CD8-positive, alpha-beta memory T cell (primary cell): ENCODE results near the gene ASCC1. TPM values are rescaled to one million over a fixed set of nuclear protein-coding genes. Genes with fewer than 3 reads are reported as not detected.
"Not testable (repeated sequence)": the region's sequence is repeated elsewhere in the genome, so short reads cannot be mapped to it uniquely, and the experiment has no call there.

Experiments used
- CTCF ChIA-PET: fragments of 350-600 bp; sonication (Branson Sonifier 250); formaldehyde crosslinking; loops from one replicate; lab custom pipeline; 2021; ENCODE audit warnings: antibody characterized with exemption; lab: Charles Lee
- POLR2A ChIA-PET: fragments of 350-600 bp; sonication (Branson Sonifier 250); formaldehyde crosslinking; loops from one replicate; lab custom pipeline; 2021; ENCODE audit warnings: antibody characterized with exemption; lab: Charles Lee
- DNase-seq, 5 donors: peaks; one replicate each; pipeline versions ENCODE4 v3.0.0 to v3.0.0-alpha.2; 2020 to 2022; ENCODE audit warnings: mixed read lengths in 1 of 5
- H3K27ac ChIP-seq: one replicate; pipeline ENCODE4 v1.7.0; 2013; ENCODE audit warnings: low read depth, mild to moderate bottlenecking, low read length, moderate library complexity
- H3K27me3 ChIP-seq: 2 replicates; pipeline ENCODE4 v1.7.0; 2013; ENCODE audit warnings: low read length, mild to moderate bottlenecking; ENCODE audit not compliant: insufficient read depth, poor library complexity, severe bottlenecking
- H3K36me3 ChIP-seq: 2 replicates; pipeline ENCODE4 v1.7.0; 2013; ENCODE audit warnings: mild to moderate bottlenecking, low read length, moderate library complexity; ENCODE audit not compliant: insufficient read depth
- H3K4me1 ChIP-seq: 2 replicates; pipeline ENCODE4 v1.7.0; 2013; ENCODE audit warnings: mild to moderate bottlenecking, low read length, moderate library complexity; ENCODE audit not compliant: insufficient read depth
- H3K4me3 ChIP-seq: 2 replicates; pipeline ENCODE4 v1.7.0; 2013; ENCODE audit warnings: mild to moderate bottlenecking, low read length
- H3K9me3 ChIP-seq: 2 replicates; pipeline ENCODE4 v1.7.0; 2013; ENCODE audit warnings: mild to moderate bottlenecking, low read length
- H3K27ac Mint-ChIP-seq, 8 donors: one replicate each; pipeline ENCODE4 v1.8.0; 2020 to 2021; ENCODE audit warnings: mixed read lengths in 8 of 8, mild to moderate bottlenecking in 6 of 8, inconsistent platforms in 3 of 8, moderate library complexity in 3 of 8
- H3K27me3 Mint-ChIP-seq, 2 donors: one replicate each; pipeline ENCODE4 v1.8.0; 2020 to 2021; ENCODE audit warnings: mixed read lengths in 2 of 2, mild to moderate bottlenecking in 1 of 2, moderate library complexity in 1 of 2
- H3K36me3 Mint-ChIP-seq, 3 donors: one replicate each; pipeline ENCODE4 v1.8.0; 2020 to 2021; ENCODE audit warnings: mixed read lengths in 3 of 3, inconsistent platforms in 1 of 3, mild to moderate bottlenecking in 1 of 3
- H3K4me1 Mint-ChIP-seq, 3 donors: one replicate each; pipeline ENCODE4 v1.8.0; 2020 to 2021; ENCODE audit warnings: mixed read lengths in 3 of 3, inconsistent platforms in 1 of 3, mild to moderate bottlenecking in 1 of 3
- H3K4me3 Mint-ChIP-seq, 7 donors: one replicate each; pipeline ENCODE4 v1.8.0; 2020 to 2021; ENCODE audit warnings: mixed read lengths in 7 of 7, mild to moderate bottlenecking in 6 of 7, moderate library complexity in 4 of 7, inconsistent platforms in 2 of 7
- H3K9me3 Mint-ChIP-seq, 5 donors: one replicate each; pipeline ENCODE4 v1.8.0; 2020 to 2022; ENCODE audit warnings: mixed read lengths in 5 of 5, mild to moderate bottlenecking in 3 of 5, moderate library complexity in 2 of 5, inconsistent platforms in 1 of 5
- polyA plus RNA-seq: library from polyadenylated mRNA; unstranded; fragments of 300-500 nt; fragmentation: Illumina TruSeq; gene quantifications from one replicate; pipeline ENCODE4 v1.2.3, GENCODE V29; 2021
- total RNA-seq, 2 experiments: library from RNA; stranded (reverse); gene quantifications; one replicate each; pipeline ENCODE4 v1.2.3, GENCODE V29; 2021

The ASCC1 gene
- total and polyA plus RNA-seq, 3 experiments from 2014 or later = 19.1 to 43.2 (median 36.3) TPM

DNA sequence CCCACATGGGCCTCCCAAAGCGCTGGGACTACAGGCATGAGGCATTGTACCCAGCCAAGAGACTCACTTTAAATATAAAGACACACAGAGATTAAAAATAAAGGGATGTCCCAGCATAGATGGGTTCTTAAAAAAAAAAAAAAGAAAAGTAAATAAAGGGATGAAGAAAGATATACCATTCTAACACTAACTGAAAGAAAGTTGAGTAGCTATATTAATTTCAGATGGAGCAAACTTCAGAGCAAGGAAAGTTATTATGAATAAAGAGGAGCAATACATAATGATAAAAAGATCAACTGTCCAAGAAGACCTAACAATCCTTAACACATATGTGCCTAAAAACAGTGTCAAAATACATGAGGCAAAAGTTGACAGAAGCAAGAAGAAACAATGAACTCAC is 94.7 kb downstream of the ASCC1 start:
- peaks cover 15 to 24% (median 15%) of the 10 kb centered on the region in 3 donors for H3K4me1 Mint-ChIP-seq
- Histone ChIP-seq H3K36me3 (no peaks in the 10 kb centered on the region), H3K4me1 (peaks cover 12% of the 10 kb centered on the region), H3K4me3 (no peak overlapping the region), H3K27ac (no peak overlapping the region), H3K9me3 (peaks cover 2% of the 10 kb centered on the region), H3K27me3 (no peaks in the 10 kb centered on the region)
- DNase-seq = no peak
- no peaks in the 10 kb centered on the region for H3K9me3 Mint-ChIP-seq
- no peak overlapping the region for H3K4me3 Mint-ChIP-seq
- CTCF ChIA-PET = interaction anchor here (0.8 to 0.9 kb wide), 2 partner anchors 55 to 216 kb away, joined by 3 read pairs; no protein-coding TSS in a partner anchor
- H3K27ac Mint-ChIP-seq = peak overlapping the region in 2 of 8 donors; percentile 38 to 70
- no peaks in the 10 kb centered on the region for H3K27me3 Mint-ChIP-seq
- POLR2A ChIA-PET = no interaction called here
- peaks cover 3 to 19% (median 14%) of the 10 kb centered on the region in 3 donors for H3K36me3 Mint-ChIP-seq

DNA sequence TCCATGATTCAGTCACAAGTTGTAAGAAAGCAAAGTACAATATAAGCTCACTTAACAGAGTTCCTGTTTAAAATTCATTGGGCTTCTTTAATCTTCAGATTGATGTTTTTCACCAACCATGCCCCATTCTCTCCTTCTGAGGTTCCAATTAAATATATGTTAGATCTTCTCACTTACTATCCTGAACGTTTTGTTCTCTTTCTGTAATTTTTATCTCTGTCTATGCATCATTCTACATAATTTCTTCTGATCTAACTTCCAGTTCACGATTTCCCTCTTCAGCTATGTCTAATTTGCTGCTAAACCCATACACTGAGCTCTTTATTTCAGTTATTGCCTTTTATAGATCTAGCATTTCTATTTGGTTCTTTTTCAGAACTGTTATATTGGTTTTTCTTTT is 99.7 kb downstream of the ASCC1 start:
- H3K4me3 ChIP-seq = no peak overlapping the region
- peaks cover 4% of the 10 kb centered on the region for H3K9me3 ChIP-seq
- ChIA-PET CTCF (interaction anchor here (1.3 kb wide), 1 partner anchor 68 kb away, joined by 4 read pairs; no protein-coding TSS in a partner anchor), POLR2A (no interaction called here)
- no peaks in the 10 kb centered on the region for H3K27me3 Mint-ChIP-seq
- H3K36me3 Mint-ChIP-seq = peaks cover 14 to 23% (median 16%) of the 10 kb centered on the region in 3 donors
- H3K4me1 ChIP-seq = peaks cover under 1% of the 10 kb centered on the region
- no peak for DNase-seq
- no peak overlapping the region for H3K4me3 Mint-ChIP-seq
- H3K27ac ChIP-seq = no peak overlapping the region
- H3K9me3 Mint-ChIP-seq = peaks cover 0 to 3% (median 0%) of the 10 kb centered on the region in 5 donors
- H3K4me1 Mint-ChIP-seq = peaks cover 11 to 15% (median 14%) of the 10 kb centered on the region in 3 donors
- no peaks in the 10 kb centered on the region for H3K36me3 ChIP-seq
- no peak overlapping the region for H3K27ac Mint-ChIP-seq
- H3K27me3 ChIP-seq = no peaks in the 10 kb centered on the region

DNA sequence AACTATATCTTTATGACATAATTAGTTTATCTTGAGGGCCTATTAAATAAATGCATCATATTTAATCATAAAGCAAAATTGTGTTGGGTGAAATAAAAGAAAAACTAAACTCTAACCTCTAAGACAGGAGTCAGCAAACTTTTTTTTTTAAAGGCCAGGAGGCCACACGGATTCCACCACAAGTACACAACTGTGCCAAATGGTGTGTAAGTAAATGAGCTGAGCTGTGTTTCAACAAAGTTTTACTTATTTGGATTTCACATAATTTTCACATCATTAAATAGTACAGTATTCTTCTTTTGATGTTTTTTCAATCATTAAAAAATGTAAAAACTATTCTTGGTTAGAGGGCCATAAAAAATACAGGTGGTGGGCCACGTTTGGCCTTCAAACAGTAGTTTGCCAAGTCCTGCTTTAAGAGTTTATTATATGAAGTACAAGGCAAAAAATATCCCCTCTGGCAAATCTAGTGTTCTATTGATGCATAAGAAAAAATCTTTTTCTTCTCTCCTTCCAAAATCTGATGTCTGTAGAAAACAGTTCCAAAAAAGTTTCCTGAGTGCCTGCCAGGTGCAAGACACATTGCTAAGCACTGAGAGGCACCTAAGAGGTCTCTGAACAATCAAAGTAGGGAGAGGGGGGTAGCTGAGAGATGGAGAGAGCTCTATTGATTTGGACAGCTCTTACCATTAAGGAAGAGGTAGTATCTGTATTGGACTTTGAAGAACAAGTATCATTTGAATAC is 101.2 kb downstream of the ASCC1 start:
- ChIA-PET POLR2A (interaction anchor here (0.7 kb wide), 1 partner anchor 217 kb away, joined by 3 read pairs; no protein-coding TSS in a partner anchor), CTCF (interaction anchor here (1.1 kb wide), 1 partner anchor 11 kb away, joined by 3 read pairs; no protein-coding TSS in a partner anchor)
- H3K9me3 Mint-ChIP-seq = peaks cover 0 to 3% (median 0%) of the 10 kb centered on the region in 5 donors
- peak overlapping the region in 5 of 8 donors; percentile 8 to 89 (median 54) for H3K27ac Mint-ChIP-seq
- peaks cover 16 to 19% (median 18%) of the 10 kb centered on the region in 3 donors for H3K4me1 Mint-ChIP-seq
- H3K36me3 Mint-ChIP-seq = peaks cover 14 to 20% (median 20%) of the 10 kb centered on the region in 3 donors
- DNase-seq = no peak
- Histone ChIP-seq H3K4me1 (peaks cover 10% of the 10 kb centered on the region), H3K27ac (no peak overlapping the region), H3K36me3 (no peaks in the 10 kb centered on the region), H3K4me3 (no peak overlapping the region), H3K27me3 (no peaks in the 10 kb centered on the region), H3K9me3 (peaks cover 4% of the 10 kb centered on the region)
- H3K27me3 Mint-ChIP-seq = no peaks in the 10 kb centered on the region
- H3K4me3 Mint-ChIP-seq = no peak overlapping the region

DNA sequence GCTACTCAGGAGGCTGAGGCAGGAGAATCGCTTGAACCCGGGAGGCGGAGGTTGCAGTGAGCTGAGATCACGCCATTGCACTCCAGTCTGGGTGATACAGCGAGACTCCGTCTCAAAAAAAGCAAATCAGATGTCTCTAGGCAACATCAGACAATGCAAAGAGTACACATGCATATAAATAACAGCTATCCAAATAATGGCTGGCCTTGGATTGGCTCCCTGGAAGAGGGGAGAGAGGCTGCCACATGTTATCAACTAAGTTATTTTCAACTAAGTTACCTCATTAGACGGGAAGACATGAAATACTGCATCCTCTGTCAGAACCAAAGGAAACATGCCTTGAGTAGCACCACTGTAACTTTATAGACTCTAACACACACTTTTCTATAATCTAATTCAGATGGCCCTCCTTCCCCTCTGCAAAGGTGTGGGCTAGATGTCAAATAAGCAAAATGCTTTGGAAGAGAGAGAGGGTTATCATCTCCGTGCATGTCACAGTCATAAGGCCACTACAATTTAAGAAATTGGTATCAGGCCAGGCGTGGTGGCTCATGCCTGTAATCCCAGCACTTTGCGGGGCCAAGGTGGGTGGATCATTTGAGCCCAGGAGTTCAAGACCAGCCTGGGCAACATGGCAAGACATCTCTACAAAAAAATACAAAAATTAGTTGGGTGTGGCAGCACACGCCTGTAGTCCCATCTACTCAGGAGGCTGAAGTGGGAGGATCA is 105.2 kb downstream of the ASCC1 start:
- CTCF ChIA-PET = no interaction called here
- H3K27ac Mint-ChIP-seq = peak overlapping the region in 2 of 8 donors; percentile 17 to 19

DNA sequence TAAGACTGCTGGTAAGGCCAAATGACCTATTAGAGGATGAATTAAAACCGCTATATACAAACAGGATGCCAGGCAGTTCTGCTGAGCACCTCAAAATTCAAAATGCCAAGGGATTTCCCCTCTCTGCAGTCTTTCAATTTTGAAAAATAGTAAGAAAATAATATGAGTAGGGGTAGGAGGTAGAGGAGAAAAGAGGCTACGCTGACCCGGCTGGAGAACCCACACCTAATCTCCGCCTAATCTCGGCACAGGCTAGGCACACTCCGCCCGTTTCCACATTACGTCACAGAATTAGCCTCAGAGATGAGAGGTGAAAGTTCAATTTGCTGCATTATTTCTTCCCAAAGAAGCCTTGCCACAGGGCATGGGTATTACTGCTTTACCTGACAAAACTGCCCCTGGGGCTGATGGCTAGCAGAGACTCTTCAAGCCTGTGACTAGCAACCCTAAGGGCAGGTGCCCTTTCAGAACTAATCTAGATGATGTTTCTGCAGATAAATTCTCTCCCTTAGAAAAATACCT is 106.4 kb downstream of the ASCC1 start:
- Histone ChIP-seq H3K4me3 (peak overlapping the region; percentile 46), H3K27me3 (no peaks in the 10 kb centered on the region), H3K4me1 (peaks cover 57% of the 10 kb centered on the region), H3K27ac (no peak overlapping the region), H3K36me3 (no peaks in the 10 kb centered on the region), H3K9me3 (no peaks in the 10 kb centered on the region)
- ChIA-PET CTCF (interaction anchor here (1.2 to 2.0 kb wide), 2 partner anchors 48 to 61 kb away, joined by 5 to 6 read pairs; no protein-coding TSS in a partner anchor), POLR2A (no interaction called here)
- Mint-ChIP-seq H3K27ac (peak overlapping the region in 7 of 8 donors; percentile 32 to 98 (median 89)), H3K36me3 (peaks cover 0 to 5% (median 5%) of the 10 kb centered on the region in 3 donors), H3K4me3 (peak overlapping the region; percentile 21 to 79 (median 59)), H3K4me1 (peaks cover 47 to 61% (median 55%) of the 10 kb centered on the region in 3 donors), H3K27me3 (no peaks in the 10 kb centered on the region), H3K9me3 (no peaks in the 10 kb centered on the region)
- DNase-seq = no peak

More for the DNA sequence above, 105.2 kb downstream of the ASCC1 start:
- H3K27me3 ChIP-seq = no peaks in the 10 kb centered on the region
- no peaks in the 10 kb centered on the region for H3K36me3 ChIP-seq
- H3K9me3 ChIP-seq = no peaks in the 10 kb centered on the region
- DNase-seq = no peak
- no peak overlapping the region for H3K27ac ChIP-seq
- peaks cover 46% of the 10 kb centered on the region for H3K4me1 ChIP-seq
- H3K4me1 Mint-ChIP-seq = peaks cover 51 to 60% (median 58%) of the 10 kb centered on the region in 3 donors
- H3K27me3 Mint-ChIP-seq = no peaks in the 10 kb centered on the region
- no peak overlapping the region for H3K4me3 ChIP-seq
- H3K36me3 Mint-ChIP-seq = peaks cover 5 to 9% (median 8%) of the 10 kb centered on the region in 3 donors
- peaks cover 0 to 3% (median 0%) of the 10 kb centered on the region in 5 donors for H3K9me3 Mint-ChIP-seq
- POLR2A ChIA-PET = no interaction called here
- H3K4me3 Mint-ChIP-seq = no peak overlapping the region

DNA sequence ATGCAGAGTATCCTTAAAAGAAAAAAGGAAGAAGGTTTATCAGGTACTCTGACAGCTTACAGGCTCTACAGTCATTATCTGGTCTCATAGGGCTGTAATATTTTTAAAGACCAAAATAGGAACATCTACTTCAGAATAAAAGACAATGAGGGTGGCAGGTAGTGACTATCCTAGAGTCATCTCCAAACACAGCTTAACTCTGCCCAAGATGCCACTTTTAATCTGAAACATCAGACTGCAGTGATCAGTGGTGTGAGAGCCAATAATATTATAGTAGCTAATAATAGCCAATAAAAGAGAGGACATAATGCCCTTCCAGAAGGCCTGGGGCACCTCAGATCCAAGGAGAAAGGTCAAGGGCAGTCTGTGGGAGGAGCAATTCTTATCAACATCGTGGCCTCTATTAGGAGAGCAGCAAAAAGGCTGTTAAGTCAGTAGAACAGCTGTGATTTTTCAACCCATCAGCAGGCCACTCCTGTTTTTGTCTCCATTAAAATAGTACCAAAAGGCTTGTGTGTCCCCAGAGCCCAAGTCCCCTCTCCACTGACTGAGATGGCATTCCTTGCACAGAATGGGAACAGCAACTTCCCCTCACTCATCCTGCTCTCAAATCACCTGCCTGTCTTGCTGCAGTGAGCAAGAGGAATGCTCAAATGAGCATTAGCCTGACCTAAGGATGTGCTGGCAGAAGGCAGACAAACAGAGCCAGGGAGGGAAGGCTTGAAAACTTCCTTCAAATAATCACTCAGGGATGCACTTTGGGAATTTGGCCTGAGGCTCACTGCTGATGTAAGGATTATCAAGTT is 107.0 kb downstream of the ASCC1 start:
- no peaks in the 10 kb centered on the region for H3K27me3 Mint-ChIP-seq
- peaks cover 49 to 61% (median 57%) of the 10 kb centered on the region in 3 donors for H3K4me1 Mint-ChIP-seq
- POLR2A ChIA-PET = interaction anchor here (1.2 kb wide), 1 partner anchor 22 kb away, joined by 3 read pairs; no protein-coding TSS in a partner anchor
- no peaks in the 10 kb centered on the region for H3K36me3 ChIP-seq
- no peaks in the 10 kb centered on the region for H3K27me3 ChIP-seq
- peaks cover 0 to 7% (median 5%) of the 10 kb centered on the region in 3 donors for H3K36me3 Mint-ChIP-seq
- peak overlapping the region; percentile 46 for H3K4me3 ChIP-seq
- DNase-seq = no peak
- H3K9me3 Mint-ChIP-seq = no peaks in the 10 kb centered on the region
- H3K4me3 Mint-ChIP-seq = peak overlapping the region in 5 of 7 donors; percentile 34 to 79 (median 59)
- peak overlapping the region; percentile 68 to 98 (median 90) for H3K27ac Mint-ChIP-seq
- H3K9me3 ChIP-seq = no peaks in the 10 kb centered on the region
- H3K4me1 ChIP-seq = peaks cover 64% of the 10 kb centered on the region
- no peak overlapping the region for H3K27ac ChIP-seq
- CTCF ChIA-PET = interaction anchor here (0.6 to 2.1 kb wide), 8 partner anchors 17 to 215 kb away, joined by 4 to 6 read pairs (median 5); no protein-coding TSS in a partner anchor

DNA sequence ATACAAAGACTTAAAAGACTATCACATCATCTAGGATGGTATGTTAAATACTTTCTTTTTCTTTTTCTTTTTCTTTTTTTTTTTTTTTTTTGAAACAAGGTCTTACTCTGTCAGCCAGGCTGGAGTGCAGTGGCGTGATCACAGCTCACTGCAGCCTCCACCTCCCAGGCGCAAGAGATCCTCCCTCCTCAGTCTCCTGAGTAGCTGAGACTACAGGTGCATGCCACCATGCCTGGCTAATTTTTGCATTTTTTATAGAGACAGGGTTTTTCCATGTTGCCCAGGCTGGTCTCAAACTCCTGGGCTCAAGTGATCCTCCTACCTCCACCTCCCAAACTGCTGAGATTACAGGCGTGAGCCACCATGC is 108.1 kb downstream of the ASCC1 start:
- not testable (repeated sequence) for DNase-seq, H3K9me3 Mint-ChIP-seq, H3K27ac ChIP-seq, H3K27me3 ChIP-seq, H3K9me3 ChIP-seq, H3K36me3 Mint-ChIP-seq, H3K27me3 Mint-ChIP-seq, H3K36me3 ChIP-seq, H3K4me3 ChIP-seq
- CTCF ChIA-PET = interaction anchor here (0.6 to 2.1 kb wide), 9 partner anchors 18 to 224 kb away, joined by 3 to 6 read pairs (median 5); no protein-coding TSS in a partner anchor
- POLR2A ChIA-PET = interaction anchor here (1.0 to 1.2 kb wide), 2 partner anchors 21 kb away, joined by 3 to 4 read pairs; no protein-coding TSS in a partner anchor
- H3K4me1 Mint-ChIP-seq = peaks cover 51 to 61% (median 60%) of the 10 kb centered on the region in 3 donors
- peak overlapping the region; percentile 76 to 98 (median 90) for H3K27ac Mint-ChIP-seq
- H3K4me3 Mint-ChIP-seq = peak overlapping the region in 5 of 7 donors; percentile 64 to 82 (median 78)
- H3K4me1 ChIP-seq = peaks cover 73% of the 10 kb centered on the region
